Smooth muscle cell (in vitro differentiated cells): ENCODE results near the gene CDK5RAP2. TPM values are rescaled to one million over a fixed set of nuclear protein-coding genes. Genes with fewer than 3 reads are reported as not detected.
A peak's percentile ranks its signal among the peaks of the same experiment; 100 is the strongest.

Experiments used
- DNase-seq: peaks from one replicate; lab custom pipeline; 2025; ENCODE audit not compliant: unreplicated experiment; lab: John Stamatoyannopoulos, UW
- H2AFZ ChIP-seq: fragments of 200-600 bp; sonication (generic); 2 replicates; pipeline ENCODE4 v1.6.0; 2016; ENCODE audit warnings: antibody characterized with exemption, low read depth, mild to moderate bottlenecking
- H3F3A ChIP-seq: fragments of 200-600 bp; sonication (generic); 2 replicates; pipeline ENCODE4 v1.6.0; 2017; ENCODE audit warnings: antibody characterized with exemption, low read depth
- H3K27ac ChIP-seq: fragments of 200-600 bp; sonication (generic); 2 replicates; pipeline ENCODE4 v1.5.1; 2016; ENCODE audit warnings: low read depth, mild to moderate bottlenecking
- H3K27me3 ChIP-seq: fragments of 200-600 bp; sonication (generic); 2 replicates; pipeline ENCODE4 v1.6.1; 2016; ENCODE audit warnings: low read depth, mild to moderate bottlenecking
- H3K36me3 ChIP-seq: fragments of 200-600 bp; sonication (generic); 2 replicates; pipeline ENCODE4 v1.5.1; 2016; ENCODE audit warnings: low read depth
- H3K4me1 ChIP-seq: fragments of 200-600 bp; sonication (generic); 2 replicates; pipeline ENCODE4 v1.5.1; 2016; ENCODE audit warnings: low read depth
- H3K4me2 ChIP-seq: fragments of 200-600 bp; sonication (generic); 2 replicates; pipeline ENCODE4 v1.6.0; 2016; ENCODE audit warnings: mild to moderate bottlenecking
- H3K4me3 ChIP-seq: fragments of 200-600 bp; sonication (generic); 2 replicates; pipeline ENCODE4 v1.5.1; 2016; ENCODE audit warnings: mild to moderate bottlenecking
- H3K79me2 ChIP-seq: fragments of 200-600 bp; sonication (generic); 2 replicates; pipeline ENCODE4 v1.6.0; 2016; ENCODE audit warnings: low read depth, mild to moderate bottlenecking
- H3K9ac ChIP-seq: fragments of 200-600 bp; sonication (generic); 2 replicates; pipeline ENCODE4 v1.6.0; 2016; ENCODE audit warnings: low read depth
- H3K9me3 ChIP-seq: fragments of 200-600 bp; sonication (generic); replicated peaks from 2 replicates; pipeline ENCODE4 v1.5.1; 2016; ENCODE audit warnings: low read depth
- H4K20me1 ChIP-seq: fragments of 200-600 bp; sonication (generic); 2 replicates; pipeline ENCODE4 v1.6.0; 2016; ENCODE audit warnings: low read depth
- CTCF ChIP-seq: fragments of 200-600 bp; sonication (generic); IDR thresholded peaks from 2 replicates; pipeline ENCODE4 v1.5.1; 2017; ENCODE audit warnings: borderline replicate concordance, mild to moderate bottlenecking, antibody characterized with exemption; ENCODE audit not compliant: insufficient read depth, poor library complexity, severe bottlenecking
- WGBS: methylation state at CpG from one replicate; pipeline ENCODE4 v1.1.7; 2016; ENCODE audit warnings: low lambda C conversion rate; 5-methylcytosine and 5-hydroxymethylcytosine counted together
- polyA plus RNA-seq: library from polyadenylated mRNA; unstranded; fragments of >200 nt; fragmentation: Nextera tagmentation; extraction: Ambion mirVana; gene quantifications from 2 replicates; pipeline ENCODE4 v1.2.1, GENCODE V29; 2016
- total RNA-seq: library from RNA; depleted of rRNA; stranded (reverse); fragments of >200 nt; gene quantifications from 2 replicates; pipeline ENCODE4 v1.2.3, GENCODE V29; 2014

CDK5RAP2 gene
- total and polyA plus RNA-seq, 2 experiments from 2014 or later, result 33.7 to 38.3 TPM

- 95% methylated on average over 1 of the region's 1 CpG for WGBS
- H2AFZ ChIP-seq, result no peak overlapping the region
- H3K27me3 ChIP-seq, result no peaks in the 10 kb centered on the region
- no peak for TF ChIP-seq CTCF
- H3K4me2 ChIP-seq, result no peak overlapping the region
- H3K4me1 ChIP-seq, result no peaks in the 10 kb centered on the region
- no peaks in the 10 kb centered on the region for H3K36me3 ChIP-seq
- no peaks in the 10 kb centered on the region for H3K79me2 ChIP-seq
- no peak overlapping the region for H3K27ac ChIP-seq
- peaks cover 7% of the 10 kb centered on the region for H3F3A ChIP-seq
- H4K20me1 ChIP-seq, result no peaks in the 10 kb centered on the region
- no peak overlapping the region for H3K9ac ChIP-seq
- no peak overlapping the region for H3K4me3 ChIP-seq
- no peaks in the 10 kb centered on the region for H3K9me3 ChIP-seq
- DNase-seq, result no peak
These were observed 174.8 kb downstream of the CDK5RAP2 start for GRCh38 chr9:120405134-120405533.

- H4K20me1 ChIP-seq, result no peaks in the 10 kb centered on the region
- no peaks in the 10 kb centered on the region for H3K9me3 ChIP-seq
- peak overlapping the region; percentile 66 for H3K27ac ChIP-seq
- peak overlapping the region; percentile 65 for H3K4me2 ChIP-seq
- no peaks in the 10 kb centered on the region for H3K27me3 ChIP-seq
- WGBS, result 29% methylated on average over 3 of the region's 3 CpGs
- peaks cover 7% of the 10 kb centered on the region for H3F3A ChIP-seq
- no peak overlapping the region for H3K9ac ChIP-seq
- no peaks in the 10 kb centered on the region for H3K36me3 ChIP-seq
- H3K79me2 ChIP-seq, result no peaks in the 10 kb centered on the region
- no peak for TF ChIP-seq CTCF
- H3K4me3 ChIP-seq, result no peak overlapping the region
- no peak overlapping the region for H2AFZ ChIP-seq
- H3K4me1 ChIP-seq, result no peaks in the 10 kb centered on the region
- DNase-seq, result no peak
These were observed 176.5 kb downstream of the CDK5RAP2 start for GRCh38 chr9:120403543-120403856.

GRCh38 chr9:120402741-120403542, 177.0 kb downstream of the CDK5RAP2 start:
- no peaks in the 10 kb centered on the region for H3K27me3 ChIP-seq
- no peaks in the 10 kb centered on the region for H4K20me1 ChIP-seq
- DNase-seq, result no peak
- H3K9ac ChIP-seq, result no peak overlapping the region
- H3K79me2 ChIP-seq, result no peaks in the 10 kb centered on the region
- H3K4me1 ChIP-seq, result no peaks in the 10 kb centered on the region
- H2AFZ ChIP-seq, result no peak overlapping the region
- peaks cover 7% of the 10 kb centered on the region for H3F3A ChIP-seq
- peak overlapping the region; percentile 7 for H3K4me2 ChIP-seq
- peak overlapping the region; percentile 66 for H3K27ac ChIP-seq
- 65% methylated on average over 13 of the region's 13 CpGs for WGBS
- no peaks in the 10 kb centered on the region for H3K9me3 ChIP-seq
- no peak for TF ChIP-seq CTCF
- no peak overlapping the region for H3K4me3 ChIP-seq
- H3K36me3 ChIP-seq, result no peaks in the 10 kb centered on the region

GRCh38 chr9:120399940-120400339, 180.0 kb downstream of the CDK5RAP2 start:
- H3K4me1 ChIP-seq, result peaks cover under 1% of the 10 kb centered on the region
- no peak overlapping the region for H3K4me3 ChIP-seq
- no peaks in the 10 kb centered on the region for H3K36me3 ChIP-seq
- H2AFZ ChIP-seq, result no peak overlapping the region
- H3K27ac ChIP-seq, result no peak overlapping the region
- H4K20me1 ChIP-seq, result no peaks in the 10 kb centered on the region
- no peak for DNase-seq
- TF ChIP-seq CTCF, result no peak
- peaks cover 7% of the 10 kb centered on the region for H3F3A ChIP-seq
- H3K9me3 ChIP-seq, result no peaks in the 10 kb centered on the region
- H3K79me2 ChIP-seq, result no peaks in the 10 kb centered on the region
- WGBS, result 100% methylated on average over 2 of the region's 2 CpGs
- no peak overlapping the region for H3K4me2 ChIP-seq
- no peak overlapping the region for H3K9ac ChIP-seq
- H3K27me3 ChIP-seq, result no peaks in the 10 kb centered on the region
